ENCODE results near the gene RSL24D1.

GRCh38 chr15:55133972-55134371, 62.8 kb downstream of the RSL24D1 start:
- no peak for TF ChIP-seq RAD21 (IDR thresholded peaks at IDR 0.05; ENCODE audit: low read length)
- TF ChIP-seq MAFK (IDR thresholded peaks at IDR 0.05; ENCODE audit: low read depth, low read length): no peak
- no peak for TF ChIP-seq CTCF (conservative IDR thresholded peaks at IDR 0.05; ENCODE audit: low read depth, low read length)
- TF ChIP-seq POLR2A (IDR thresholded peaks at IDR 0.05; ENCODE audit: low read depth, low read length): no peak
- TF ChIP-seq CHD1 (IDR thresholded peaks at IDR 0.05; ENCODE audit: low read depth, low read length): no peak
- TF ChIP-seq CEBPB (IDR thresholded peaks at IDR 0.05; ENCODE audit: low read depth, low read length): no peak
- no peak for TF ChIP-seq MXI1 (IDR thresholded peaks at IDR 0.05; ENCODE audit: borderline replicate concordance, low read depth, low read length)
- no peak for TF ChIP-seq USF2 (IDR thresholded peaks at IDR 0.05; ENCODE audit: low read depth, low read length)
- TF ChIP-seq FOS (IDR thresholded peaks at IDR 0.05; ENCODE audit: low read depth, low read length): no peak
- no peak for TF ChIP-seq RFX5 (IDR thresholded peaks at IDR 0.05; ENCODE audit: low read depth, low read length)
- no peak for TF ChIP-seq SMC3 (IDR thresholded peaks at IDR 0.05; ENCODE audit: low read depth, low read length)
- no peak for TF ChIP-seq RCOR1 (IDR thresholded peaks at IDR 0.05; ENCODE audit: insufficient replicate concordance, low read length)

Measured in IMR-90 (cell line).